Measurements from ENCODE around the gene CDIPT.
"Not testable (repeated sequence)": the region's sequence is repeated elsewhere in the genome, so short reads cannot be mapped to it uniquely, and the experiment has no call there.

The CDIPT gene, protein sequence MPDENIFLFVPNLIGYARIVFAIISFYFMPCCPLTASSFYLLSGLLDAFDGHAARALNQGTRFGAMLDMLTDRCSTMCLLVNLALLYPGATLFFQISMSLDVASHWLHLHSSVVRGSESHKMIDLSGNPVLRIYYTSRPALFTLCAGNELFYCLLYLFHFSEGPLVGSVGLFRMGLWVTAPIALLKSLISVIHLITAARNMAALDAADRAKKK

DNA sequence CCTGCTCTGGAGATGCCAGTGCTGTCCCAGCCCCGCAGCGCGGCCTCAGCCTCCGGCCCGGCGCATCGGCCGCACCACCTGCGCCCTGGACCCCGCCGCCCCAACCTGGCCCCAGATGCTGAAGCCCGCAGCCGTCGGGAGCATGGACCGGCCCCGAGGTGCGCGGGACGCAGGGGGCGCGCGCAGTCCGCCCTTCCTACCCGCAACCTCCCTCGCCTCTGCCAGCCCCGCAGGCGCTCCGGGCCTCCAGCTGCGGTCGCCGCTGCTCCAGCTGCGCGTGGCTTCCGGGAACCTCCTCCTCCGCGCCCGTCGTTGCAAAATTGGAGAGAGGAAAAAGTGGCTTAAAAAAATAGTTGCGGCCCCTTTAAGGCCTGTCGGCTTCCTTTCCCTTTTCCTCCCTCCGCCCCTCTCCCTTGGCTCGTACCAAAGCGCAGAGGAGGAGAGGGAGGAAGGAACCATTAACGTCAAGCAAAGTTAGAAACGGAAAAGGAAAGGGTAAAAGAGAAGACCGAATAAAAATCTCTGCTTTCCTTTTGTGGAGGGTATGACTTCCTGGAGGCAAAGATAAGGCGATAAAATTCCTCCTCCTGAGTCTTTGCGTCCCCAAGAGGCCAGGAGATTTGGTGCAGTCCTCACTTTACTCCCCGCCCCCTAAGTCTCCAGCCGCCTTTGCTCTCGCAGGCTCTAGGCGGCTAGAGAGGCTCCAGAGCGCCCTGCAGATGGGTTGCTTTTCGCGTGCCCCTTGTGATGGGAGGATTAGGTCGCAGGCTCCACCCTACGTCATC is at the start of gene CDIPT:
Gene CDIPT (minus strand): TSS at position 343 of the 785 bp plus-strand sequence. CDS start 369 bp downstream, outside the sequence.
- peak; percentile 96 for DNase-seq (ENCODE audit: low spot score)

DNA sequence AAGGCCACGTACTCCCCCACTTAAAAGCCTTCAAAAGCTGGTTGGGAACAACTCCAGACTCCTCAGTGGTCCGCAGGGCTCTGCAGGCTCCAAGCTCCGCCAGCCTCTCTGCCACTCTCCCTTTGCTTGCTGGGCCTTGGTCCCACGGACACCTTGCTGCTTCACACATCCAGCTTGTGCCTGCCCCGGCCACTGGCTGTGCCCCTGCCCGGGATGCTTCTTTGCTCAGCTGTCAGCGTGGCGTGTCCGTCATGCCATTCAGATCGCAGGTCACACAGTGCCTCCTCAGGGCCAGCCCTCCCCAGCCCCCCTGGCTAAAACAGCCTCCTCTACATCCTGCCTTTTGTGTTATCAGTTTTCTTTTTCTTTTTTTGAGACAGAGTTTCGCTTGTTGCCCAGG is 49.1 kb upstream of the CDIPT start:
- DNase-seq (ENCODE audit: low spot score) = no peak

DNA sequence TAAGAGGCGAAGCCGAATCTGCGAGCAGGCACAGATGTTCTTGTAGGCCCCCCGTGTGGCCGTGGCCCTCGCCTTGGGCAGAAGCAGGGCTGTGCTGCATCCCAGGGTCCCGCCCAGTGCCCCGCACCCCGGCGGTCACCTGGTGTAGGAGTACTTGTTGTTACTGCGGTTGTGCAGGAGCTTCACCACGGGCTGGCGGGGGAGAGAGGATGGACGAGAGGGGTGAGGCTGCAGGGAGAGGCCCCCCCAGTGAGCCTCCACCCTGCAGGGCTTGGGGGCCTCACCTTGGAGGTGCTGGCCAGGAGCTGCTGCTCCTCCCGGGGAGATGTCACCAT is 48.6 kb upstream of the CDIPT start:
- DNase-seq (ENCODE audit: low spot score) = no peak

DNA sequence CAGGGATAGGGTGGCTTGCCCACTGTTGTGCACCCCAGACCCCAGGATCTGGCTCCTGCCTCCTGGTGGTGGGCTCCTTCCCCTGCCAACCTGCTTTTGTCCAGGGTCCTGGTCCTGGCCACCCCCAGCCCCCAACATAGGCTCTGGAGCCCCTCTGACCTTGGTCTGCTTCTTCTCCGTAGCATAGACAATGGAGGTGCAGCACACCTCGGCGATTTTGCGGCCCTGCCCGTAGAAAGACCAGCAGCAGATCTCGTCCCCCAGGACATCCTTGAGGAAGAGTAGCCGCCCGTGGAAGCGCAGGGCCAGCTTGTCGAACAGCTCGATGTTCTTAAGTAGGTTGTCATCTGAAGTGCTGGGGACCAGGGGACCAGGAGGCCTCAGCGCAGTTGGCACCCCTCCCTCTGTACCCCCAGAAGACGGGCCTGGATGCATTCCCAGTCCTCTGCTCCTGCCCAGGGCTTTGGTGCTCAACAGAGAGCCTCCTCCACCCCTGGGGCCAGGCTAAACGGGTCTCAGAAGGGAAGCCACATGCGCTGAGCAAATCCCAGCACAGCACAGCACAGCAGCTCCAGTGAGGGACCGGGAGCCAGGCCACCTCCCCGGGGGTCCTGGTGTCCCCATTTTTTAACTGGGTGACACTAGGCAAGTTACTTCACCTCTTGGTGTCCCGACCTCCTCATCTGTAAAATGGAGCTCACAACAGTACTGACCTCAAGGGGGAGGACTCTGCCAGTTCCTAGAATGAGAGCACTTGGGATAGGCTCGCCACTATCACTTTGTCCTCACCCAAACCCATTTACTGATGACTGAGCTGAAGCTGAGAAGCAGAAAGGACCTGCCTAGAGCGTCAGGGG is 48.0 kb upstream of the CDIPT start:
- no peak for DNase-seq (ENCODE audit: low spot score)

DNA sequence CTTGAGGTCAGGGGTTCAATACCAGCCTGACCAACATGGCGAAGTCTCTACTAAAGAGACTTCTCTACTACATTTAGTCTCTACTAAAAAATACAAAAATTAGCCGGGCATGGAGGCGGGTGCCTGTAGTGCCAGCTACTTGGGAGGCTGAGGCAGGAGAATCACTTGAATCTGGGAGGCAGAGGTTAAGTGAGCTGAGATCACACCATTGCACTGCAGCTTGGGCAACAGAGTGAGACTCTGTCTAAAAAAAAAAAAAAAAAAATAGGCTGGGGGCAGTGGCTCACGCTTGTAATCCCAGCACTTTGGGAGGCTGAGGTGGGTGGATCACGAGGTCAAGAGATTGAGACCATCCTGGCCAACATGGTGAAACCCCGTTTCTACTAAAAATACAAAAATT is 46.8 kb upstream of the CDIPT start:
- not testable (repeated sequence) for DNase-seq (ENCODE audit: low spot score)

DNA sequence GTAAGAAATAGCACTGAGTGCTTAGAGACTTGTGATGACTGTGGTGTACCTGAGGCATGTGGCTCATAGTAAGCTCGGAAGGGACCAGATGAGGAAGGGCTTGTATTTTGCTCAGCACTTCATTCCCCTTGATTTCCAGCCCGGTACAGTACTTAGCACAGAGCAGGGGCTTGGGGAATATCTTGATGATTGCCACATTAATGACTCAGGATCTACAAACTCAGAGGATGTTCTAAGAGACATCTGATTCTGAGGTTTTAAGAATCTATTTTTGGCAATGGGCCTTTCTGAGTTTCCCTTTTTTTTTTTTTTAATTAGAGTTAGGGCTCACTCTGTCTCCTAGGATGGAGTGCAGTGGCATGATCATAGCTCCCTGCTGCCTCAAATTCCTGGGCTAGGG is 46.4 kb upstream of the CDIPT start:
- DNase-seq (ENCODE audit: low spot score) = no peak

DNA sequence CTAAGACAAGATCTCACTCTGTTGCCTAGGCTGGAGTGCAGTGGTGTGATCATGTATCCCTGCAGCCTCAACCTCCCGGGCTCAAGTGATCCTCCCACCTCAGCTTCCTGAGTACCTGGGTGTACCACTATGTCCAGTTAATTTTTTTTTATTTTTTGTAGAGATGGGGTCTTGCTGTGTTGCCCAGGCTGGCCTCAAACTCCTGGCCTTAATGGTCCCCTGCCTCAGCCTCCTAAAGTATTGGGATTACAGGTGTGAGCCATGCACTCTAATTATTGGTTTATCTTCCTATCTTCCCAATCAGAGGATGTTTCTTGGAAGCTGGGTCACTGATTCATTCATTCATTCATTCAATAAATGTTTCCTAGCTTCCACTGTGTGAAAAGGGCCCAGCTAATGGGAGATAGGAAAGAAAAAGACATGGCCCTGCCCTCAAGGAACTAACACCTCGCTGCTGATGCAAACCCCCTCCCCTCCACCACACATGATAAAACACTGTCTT is 45.7 kb upstream of the CDIPT start:
- DNase-seq (ENCODE audit: low spot score) = no peak

DNA sequence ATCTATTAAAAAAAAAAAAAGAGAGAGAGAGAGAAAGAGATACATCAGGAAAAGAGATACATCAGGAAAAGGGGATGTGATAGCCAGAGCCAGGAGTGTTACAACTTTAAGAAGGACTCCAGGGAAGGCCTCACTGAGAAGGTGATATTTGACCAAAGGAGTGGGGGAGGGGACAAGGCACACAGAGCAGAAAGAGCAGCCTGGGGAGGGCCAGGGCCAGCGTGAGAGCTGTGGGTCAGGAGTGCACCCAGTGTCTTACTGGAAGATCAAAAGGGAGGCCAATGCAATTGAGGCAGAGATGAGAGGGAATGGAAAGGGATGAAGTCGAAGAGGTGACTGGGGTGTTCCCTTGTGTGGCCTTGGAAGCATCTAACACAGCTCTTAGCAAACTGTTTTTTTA is 44.9 kb upstream of the CDIPT start:
- no peak for DNase-seq (ENCODE audit: low spot score)

DNA sequence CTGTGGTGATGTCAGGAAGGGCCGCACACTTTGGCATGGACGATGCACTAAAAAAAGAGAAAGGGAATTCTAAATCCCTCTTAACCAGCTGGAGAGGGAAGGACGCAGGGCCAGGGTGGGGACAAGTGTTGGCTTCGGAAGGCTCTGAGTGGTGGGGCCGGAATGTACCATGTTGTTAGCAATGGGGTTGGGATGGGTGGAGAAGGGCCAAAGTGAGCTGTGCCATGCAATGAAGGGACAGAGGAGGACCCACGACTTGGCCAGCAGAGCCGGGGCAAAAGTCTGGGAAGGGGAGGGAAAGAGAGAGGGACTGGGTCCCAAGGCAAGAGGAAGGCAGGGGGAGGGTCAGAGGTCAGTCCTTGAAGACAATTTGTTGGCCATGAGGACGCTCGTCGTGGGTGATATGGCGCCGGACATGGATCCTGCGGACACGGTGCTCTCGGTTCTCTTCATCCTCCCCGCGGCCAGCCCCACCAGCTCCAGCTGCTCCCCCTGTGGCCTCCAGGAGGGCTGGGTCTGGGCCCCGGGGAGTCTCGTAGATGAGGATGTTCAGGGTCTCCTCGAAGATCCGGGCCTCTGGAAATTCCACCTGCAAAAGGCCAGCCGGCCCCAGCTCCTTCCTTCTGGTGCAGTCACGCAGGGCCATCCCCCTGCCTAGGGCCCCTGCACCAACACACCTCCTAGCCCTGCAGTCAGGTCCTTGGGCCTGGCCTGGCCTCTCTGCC is 43.7 kb upstream of the CDIPT start:
- DNase-seq (ENCODE audit: low spot score) = no peak

DNA sequence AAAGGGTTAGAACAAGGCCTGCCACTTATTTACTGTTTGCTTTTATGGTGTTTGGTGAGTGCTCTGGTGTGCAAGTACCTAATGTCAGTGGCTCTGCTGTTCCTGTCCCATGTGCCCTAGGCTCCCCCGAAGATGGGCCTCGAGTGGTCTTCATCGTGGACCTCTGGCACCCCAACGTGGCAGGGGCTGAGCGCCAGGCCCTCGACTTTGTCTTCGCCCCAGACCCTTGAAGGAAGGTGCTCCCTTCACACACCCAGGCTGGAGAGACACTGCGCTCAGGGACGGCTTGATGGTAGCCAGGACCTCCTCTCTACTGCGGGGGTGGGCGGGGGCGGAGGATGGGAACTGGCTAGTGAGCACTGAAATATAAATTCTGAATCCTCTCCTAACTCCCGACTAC is 42.6 kb upstream of the CDIPT start:
- DNase-seq (ENCODE audit: low spot score) = no peak

DNA sequence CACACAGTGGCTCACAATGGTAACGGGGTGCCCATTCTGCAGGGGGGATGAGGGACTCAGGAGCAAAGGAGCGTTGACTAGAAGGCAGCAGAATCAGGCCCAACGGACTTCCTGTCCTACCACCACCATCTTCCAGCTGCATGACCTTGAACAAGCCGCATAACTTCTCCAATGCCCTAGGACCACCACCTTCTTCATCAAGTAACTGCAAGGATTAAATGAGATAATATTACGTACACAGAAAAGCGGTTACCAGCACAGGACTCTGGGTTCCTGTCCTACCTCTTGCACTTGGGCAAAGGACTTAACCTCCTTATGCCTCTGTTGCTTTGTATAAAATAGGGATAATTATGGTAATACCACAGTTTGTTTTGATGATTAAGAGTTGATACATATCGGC is 41.9 kb upstream of the CDIPT start:
- DNase-seq (ENCODE audit: low spot score) = no peak

DNA sequence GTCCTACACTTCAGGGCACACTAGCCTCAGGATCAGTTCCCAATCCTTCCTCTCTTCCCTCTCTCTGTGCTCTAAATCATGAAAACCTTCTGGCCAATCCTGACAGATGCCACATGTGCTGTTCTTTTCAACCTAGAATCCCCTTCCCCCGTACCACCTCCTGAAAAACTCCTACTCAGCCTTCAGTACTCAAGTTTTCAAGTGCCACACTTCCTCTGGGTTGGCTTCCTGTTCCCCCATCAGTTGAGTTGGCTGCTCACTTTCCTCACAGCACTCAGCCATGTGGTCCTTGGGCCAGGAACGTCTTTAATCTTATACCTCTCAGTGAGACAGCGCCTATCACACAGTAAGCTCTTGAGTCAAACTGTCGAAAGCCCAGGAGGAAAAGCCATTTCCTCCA is 40.6 kb upstream of the CDIPT start:
- no peak for DNase-seq (ENCODE audit: low spot score)

DNA sequence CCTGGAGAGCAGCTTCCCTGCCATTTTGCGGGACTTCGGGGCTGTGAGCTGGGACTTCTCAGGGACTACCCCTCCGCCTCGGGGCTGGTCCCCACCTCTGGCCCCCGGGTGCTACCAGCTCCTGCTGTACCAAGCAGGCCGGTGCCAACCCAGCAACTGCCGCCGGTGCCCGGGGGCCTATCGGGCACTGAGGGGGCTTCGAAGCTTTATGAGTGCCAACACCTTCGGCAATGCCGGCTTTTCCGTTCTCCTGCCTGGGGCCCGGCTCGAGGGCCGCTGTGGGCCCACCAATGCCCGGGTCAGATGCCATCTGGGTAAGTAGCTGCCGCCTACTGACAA is 38.5 kb upstream of the CDIPT start:
- no peak for DNase-seq (ENCODE audit: low spot score)

DNA sequence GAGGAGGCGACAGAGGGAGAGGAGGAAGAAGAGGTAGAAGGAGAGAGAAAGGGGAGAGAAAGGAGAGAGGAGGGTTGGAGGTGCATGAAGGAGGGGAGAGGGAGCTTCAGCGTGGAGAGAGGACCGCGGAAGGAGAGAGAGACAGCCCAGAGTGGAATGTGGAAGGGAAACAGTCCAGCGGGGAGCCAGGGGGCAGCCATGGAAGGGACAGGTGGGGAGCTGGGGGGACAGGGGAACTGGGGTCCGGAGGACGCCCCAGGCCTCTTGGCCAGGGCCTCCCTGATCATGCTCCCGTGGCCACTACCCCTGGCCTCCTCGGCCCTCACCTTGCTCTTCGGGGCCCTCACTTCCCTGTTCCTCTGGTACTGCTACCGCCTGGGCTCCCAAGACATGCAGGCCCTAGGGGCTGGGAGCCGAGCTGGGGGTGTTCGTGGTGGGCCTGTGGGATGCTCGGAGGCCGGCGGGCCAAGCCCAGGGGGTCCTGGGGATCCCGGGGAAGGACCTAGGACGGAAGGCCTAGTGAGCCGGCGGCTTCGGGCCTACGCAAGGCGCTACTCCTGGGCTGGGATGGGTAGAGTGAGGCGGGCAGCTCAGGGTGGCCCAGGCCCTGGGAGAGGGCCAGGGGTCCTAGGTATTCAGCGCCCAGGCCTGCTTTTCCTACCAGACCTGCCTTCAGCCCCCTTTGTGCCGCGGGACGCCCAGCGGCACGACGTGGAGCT is 38.0 kb upstream of the CDIPT start:
- DNase-seq (ENCODE audit: low spot score) = no peak

DNA sequence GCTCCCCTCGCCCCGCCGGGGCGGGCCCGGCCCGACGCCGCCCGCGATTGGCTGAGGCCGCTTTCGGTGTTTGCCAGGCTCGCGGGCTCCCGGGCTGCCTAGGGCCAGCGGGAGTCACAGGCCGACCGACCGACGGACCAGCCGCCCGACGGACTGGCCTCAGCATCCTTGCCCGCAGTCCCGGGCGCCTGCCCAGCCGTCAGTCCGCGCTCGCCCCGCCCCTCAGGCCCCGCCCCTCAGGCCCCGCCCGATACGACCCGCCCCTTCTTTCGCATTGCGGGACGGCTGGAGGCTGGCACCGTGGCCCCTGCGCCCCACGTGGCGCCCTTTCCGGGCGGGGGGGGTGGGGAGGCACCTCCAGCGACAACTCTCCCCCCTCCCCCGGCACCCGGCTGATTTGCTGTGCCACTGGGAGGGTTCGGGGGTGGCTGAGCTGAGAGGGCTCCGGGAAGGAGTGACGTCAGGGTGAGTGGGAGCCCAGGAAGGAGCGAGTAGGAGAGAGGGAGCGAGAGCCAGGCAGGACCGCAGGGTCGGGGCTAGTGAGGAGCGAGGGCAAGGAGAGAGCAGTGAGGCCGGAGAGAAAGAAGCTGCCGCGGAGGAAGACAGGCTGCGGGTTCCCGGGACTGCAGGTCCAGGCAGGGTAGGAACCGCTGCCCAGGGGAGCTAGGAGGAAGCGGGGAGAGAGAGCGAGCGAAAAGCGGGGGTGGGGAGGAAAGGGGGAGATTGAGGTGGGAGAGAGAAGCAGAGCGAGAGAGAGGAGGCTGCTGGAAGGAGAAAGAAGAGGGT is 37.3 kb upstream of the CDIPT start, which contains the start of gene ASPHD1:
Gene ASPHD1 (plus strand): TSS at position 387 of the 786 bp plus-strand sequence. CDS start 484 bp downstream, outside the sequence.
- DNase-seq (ENCODE audit: low spot score) = peak; percentile 93

DNA sequence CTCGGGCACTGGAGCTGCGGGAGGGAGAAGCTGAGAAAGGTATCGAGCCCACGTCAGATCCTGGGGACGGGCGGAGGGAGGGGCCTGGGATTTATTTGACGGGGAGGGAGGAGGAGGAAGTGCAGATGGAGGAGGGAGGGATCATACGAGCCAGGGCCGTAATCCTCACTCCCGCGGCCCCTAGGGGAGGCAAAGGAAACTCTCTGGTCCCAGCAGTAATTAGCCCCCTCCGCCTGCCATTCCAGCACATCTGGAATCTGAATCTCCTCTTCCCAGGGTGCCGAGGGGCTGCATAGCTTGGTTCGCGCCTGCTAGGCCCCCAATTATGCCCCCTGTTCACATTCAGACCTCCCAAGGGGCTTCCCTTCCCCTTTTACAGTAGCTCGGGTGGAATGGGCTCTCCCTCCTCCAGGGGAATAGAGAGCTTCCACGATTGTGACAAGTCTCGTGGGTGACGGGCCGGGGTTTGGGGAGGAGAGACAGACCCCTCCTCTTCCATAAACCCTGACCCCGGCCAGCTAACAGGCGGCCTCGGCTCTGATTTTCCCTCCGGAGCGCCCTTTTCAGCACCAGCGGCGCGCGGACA is 36.6 kb upstream of the CDIPT start, which contains the start of gene SEZ6L2:
Gene SEZ6L2 (minus strand): TSS at position 35 of the 586 bp plus-strand sequence. CDS start 531 bp downstream, outside the sequence.
- peak; percentile 86 for DNase-seq (ENCODE audit: low spot score)

DNA sequence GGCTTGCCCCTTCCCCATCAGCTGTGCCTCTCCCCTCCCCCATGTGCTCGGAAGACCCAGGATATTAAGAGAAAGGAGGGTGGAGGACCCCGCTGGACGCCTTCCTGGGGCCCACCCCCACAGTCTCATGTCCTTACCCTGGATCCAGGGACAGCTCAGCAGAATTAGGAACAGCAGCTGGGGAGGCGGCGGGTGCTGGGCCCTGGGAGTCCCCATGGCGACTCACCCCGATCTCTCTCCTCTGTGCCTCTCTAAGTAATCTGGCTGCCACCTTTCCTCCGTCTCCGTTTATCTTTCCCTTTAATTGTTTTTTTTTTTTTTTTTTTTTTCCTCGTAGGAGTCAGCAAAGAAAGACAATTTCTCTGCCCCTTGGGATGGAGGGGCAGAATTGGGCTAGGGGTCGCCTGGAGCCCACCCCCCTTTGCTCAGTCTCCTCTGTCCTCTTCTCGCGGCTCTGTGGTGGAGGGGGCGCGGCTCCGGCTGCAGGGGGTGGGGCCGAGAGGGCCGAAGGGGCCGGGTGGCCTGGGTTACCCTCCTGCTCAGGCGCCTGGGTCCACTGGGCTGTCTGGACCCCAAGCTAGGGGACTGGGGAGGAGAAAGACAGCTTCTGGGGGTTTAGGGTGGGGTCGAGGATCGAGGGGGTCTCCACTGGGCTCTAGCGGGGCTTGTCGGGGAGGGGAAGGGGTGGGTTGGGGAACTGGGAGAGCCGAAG is 35.9 kb upstream of the CDIPT start:
- DNase-seq (ENCODE audit: low spot score) = peak; percentile 60

DNA sequence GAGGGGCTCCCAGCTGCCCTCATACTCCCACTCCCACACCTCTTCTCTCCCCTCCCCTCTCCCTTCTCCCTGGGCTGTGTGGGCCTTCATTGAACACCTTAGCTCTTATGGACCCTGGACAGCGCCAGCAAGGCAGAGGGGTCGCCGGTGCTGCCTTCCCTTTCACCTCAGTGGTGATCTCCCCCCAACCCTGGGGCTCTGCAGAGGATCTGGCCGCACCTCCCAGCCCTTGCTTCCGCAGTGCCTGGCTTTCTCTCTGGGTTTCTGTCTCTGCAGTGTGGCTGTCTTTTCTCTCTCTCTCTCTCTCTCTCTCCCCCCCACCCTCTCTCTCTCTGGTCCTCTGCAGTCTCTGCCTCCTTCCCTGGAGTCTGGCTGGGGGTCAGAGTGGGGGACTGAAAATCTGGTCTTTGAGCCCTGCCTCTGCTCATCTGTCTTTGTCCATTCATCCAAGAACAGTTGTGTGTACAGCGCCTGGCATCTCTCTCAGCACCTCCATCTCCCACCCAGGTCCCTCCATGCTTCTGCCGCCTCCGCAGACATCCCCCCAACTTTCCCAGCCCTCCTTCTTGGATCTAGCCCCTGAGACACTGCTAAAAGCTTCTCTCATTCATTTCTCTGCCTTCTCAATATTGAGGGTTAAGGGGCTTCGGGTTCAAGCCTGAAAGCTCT is 35.2 kb upstream of the CDIPT start:
- no peak for DNase-seq (ENCODE audit: low spot score)

DNA sequence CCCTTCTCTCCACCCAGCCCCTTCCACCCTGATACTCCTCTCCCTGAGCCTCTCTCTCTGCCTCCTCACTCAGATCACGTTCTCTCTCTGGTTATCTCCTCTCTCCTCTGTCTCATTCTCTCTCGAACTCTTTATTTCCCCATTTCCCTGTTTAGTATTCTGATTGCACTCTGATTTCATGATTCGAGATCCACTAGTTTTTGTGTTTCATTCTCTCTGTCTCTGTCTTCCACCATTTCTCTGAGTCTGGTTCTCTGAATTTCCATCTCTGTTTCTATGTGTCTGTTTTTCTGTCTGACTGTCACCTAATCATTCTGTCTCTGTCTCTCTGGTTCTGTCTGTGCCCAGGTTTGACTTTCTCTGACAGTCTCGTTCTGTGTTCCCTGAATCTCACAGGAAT is 34.3 kb upstream of the CDIPT start:
- no peak for DNase-seq (ENCODE audit: low spot score)

All from AG20443 (cell line).